IPS DF 6.9 (cell line): ENCODE measurements around the gene ROR1.

Experiments
- DNase-seq: peaks from one replicate; pipeline ENCODE4 v3.0.0-alpha.2; 2013; ENCODE audit warnings: low read depth, low spot score
- H3K27ac ChIP-seq: one replicate; pipeline ENCODE4 v1.5.1; 2013; ENCODE audit warnings: low read length, control low read depth
- H3K27me3 ChIP-seq: 2 replicates; pipeline ENCODE4 v1.6.1; 2013; ENCODE audit warnings: mild to moderate bottlenecking, low read length; ENCODE audit not compliant: control insufficient read depth, insufficient read depth
- H3K36me3 ChIP-seq: 2 replicates; pipeline ENCODE4 v1.6.1; 2013; ENCODE audit warnings: low read length; ENCODE audit not compliant: control insufficient read depth, insufficient read depth
- H3K4me1 ChIP-seq: 2 replicates; pipeline ENCODE4 v1.6.1; 2013; ENCODE audit warnings: low read length; ENCODE audit not compliant: control insufficient read depth, insufficient read depth
- H3K4me3 ChIP-seq: 2 replicates; pipeline ENCODE4 v1.5.1; 2013; ENCODE audit warnings: mild to moderate bottlenecking, low read length
- H3K9me3 ChIP-seq: 2 replicates; pipeline ENCODE4 v1.6.1; 2013; ENCODE audit warnings: low read length, inconsistent platforms; ENCODE audit not compliant: control insufficient read depth, insufficient read depth
- WGBS: extraction: QIAGEN DNeasy Blood & Tissue Kit; methylation state at CpG from one replicate; pipeline ENCODE4 v1.1.7; 2013; ENCODE audit warnings: mixed read lengths, missing lambda C conversion rate; ENCODE audit not compliant: insufficient read length, insufficient coverage; 5-methylcytosine and 5-hydroxymethylcytosine counted together

ROR1 gene

GRCh38 chr1:63833363-63834119 is 59.7 kb downstream of the ROR1 start:
- H3K36me3 ChIP-seq = no peaks in the 10 kb centered on the region
- H3K4me3 ChIP-seq = no peak overlapping the region
- H3K27ac ChIP-seq = no peak overlapping the region
- no peak for DNase-seq
- H3K9me3 ChIP-seq = no peaks in the 10 kb centered on the region
- H3K4me1 ChIP-seq = peaks cover 14% of the 10 kb centered on the region
- H3K27me3 ChIP-seq = no peaks in the 10 kb centered on the region
- WGBS = no CpG with 5 or more reads among the region's 7 CpGs

- no peak overlapping the region for H3K4me3 ChIP-seq
- no peak for DNase-seq
- WGBS = no CpG with 5 or more reads among the region's 1 CpG
- H3K4me1 ChIP-seq = peaks cover 14% of the 10 kb centered on the region
- H3K36me3 ChIP-seq = no peaks in the 10 kb centered on the region
- no peak overlapping the region for H3K27ac ChIP-seq
- H3K9me3 ChIP-seq = no peaks in the 10 kb centered on the region
- H3K27me3 ChIP-seq = no peaks in the 10 kb centered on the region
These were observed 61.3 kb downstream of the ROR1 start for GRCh38 chr1:63835128-63835527.

DNA sequence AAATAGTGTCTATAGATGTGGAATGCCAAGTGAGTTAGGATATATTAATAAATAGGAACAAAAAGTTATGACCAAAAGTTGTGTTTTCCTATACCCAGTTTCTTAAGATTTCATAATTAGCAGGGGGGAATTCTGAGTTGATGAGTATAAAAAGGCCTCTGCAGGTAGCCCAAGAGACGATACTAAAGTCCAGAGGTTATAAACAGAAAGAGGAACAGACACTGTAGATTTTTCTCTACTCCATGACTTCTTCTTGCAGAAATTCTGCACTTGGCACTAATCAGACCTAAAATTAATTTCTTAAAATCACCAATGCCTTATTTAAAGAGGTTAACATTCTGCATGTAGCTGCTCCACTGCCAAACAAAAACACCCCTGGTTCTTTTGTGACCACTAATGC is 62.6 kb downstream of the ROR1 start:
- WGBS = no CpG with 5 or more reads among the region's 1 CpG
- Histone ChIP-seq H3K4me1 (peaks cover 11% of the 10 kb centered on the region), H3K36me3 (no peaks in the 10 kb centered on the region), H3K27ac (no peak overlapping the region), H3K9me3 (no peaks in the 10 kb centered on the region), H3K4me3 (no peak overlapping the region), H3K27me3 (no peaks in the 10 kb centered on the region)
- DNase-seq = no peak

DNA sequence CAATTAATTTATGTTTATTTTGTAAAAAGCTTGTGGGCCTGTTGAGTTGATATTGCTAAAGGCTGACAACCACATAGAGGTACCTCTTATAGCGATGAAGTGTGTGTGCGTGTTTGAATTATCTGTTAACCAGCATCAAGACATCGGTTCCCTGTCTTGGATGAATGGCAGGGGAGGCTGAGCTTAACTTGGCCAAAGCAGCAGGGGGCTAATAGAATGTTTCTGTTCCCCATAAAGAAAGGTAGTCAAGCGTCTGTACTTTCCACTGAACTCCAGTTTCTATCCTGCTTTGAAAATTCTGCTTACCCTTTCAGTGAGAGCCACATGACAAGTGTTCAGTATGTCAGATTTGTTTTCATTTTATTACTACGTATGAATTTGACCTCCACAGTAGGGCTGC is 63.0 kb downstream of the ROR1 start:
- no CpG with 5 or more reads among the region's 5 CpGs for WGBS

DNA sequence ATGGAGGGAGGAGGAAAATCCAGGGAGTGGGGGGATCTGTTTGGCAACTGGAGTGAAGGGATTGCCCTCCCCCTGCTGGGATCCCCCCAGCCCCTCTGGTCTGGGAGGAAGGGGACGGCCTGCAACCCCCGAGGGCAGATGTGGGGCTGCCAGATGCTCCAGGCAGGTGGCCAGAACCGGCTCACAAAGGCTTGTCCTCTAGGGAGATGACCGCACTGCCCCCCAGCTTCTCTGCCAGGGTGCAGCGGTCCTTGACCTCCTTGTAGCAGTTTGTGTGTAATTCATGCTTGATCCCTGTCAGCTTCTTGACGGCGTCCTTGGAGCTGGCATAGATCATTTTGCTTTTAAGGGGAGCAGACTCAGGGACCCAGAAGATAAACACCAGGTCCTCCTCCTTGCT is 69.2 kb downstream of the ROR1 start:
- Histone ChIP-seq H3K27ac (no peak overlapping the region), H3K4me3 (no peak overlapping the region), H3K36me3 (no peaks in the 10 kb centered on the region), H3K27me3 (no peaks in the 10 kb centered on the region), H3K4me1 (peaks cover 9% of the 10 kb centered on the region), H3K9me3 (no peaks in the 10 kb centered on the region)
- no peak for DNase-seq
- WGBS = no CpG with 5 or more reads among the region's 7 CpGs

More for the DNA sequence above, 63.0 kb downstream of the ROR1 start:
- Histone ChIP-seq H3K27ac (no peak overlapping the region), H3K4me3 (no peak overlapping the region), H3K27me3 (no peaks in the 10 kb centered on the region), H3K4me1 (peaks cover 10% of the 10 kb centered on the region), H3K36me3 (no peaks in the 10 kb centered on the region), H3K9me3 (no peaks in the 10 kb centered on the region)
- no peak for DNase-seq

DNA sequence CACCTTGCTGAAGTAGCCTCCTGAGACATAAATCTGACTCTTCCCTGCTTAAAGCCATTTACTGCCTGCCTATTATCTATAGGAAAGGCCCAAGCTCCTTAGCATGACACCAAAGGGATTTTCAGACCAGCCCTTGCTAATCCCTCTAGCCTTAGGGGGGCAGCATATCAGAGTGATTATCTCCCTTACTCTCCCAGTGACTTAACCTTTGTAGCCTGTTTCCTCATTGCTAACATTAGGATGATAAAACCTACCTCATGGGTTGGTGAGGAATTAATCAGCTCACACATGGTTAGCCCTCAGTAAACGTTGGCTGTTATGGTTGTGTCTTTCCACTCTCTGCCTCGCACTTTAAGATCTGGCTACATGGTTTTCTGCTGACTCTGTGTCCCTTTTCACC is 70.1 kb downstream of the ROR1 start:
- no peaks in the 10 kb centered on the region for H3K27me3 ChIP-seq
- no peaks in the 10 kb centered on the region for H3K9me3 ChIP-seq
- no peak overlapping the region for H3K4me3 ChIP-seq
- whole genome bisulfite sequencing = no CpG with 5 or more reads among the region's 2 CpGs
- H3K36me3 ChIP-seq = no peaks in the 10 kb centered on the region
- H3K4me1 ChIP-seq = peaks cover 9% of the 10 kb centered on the region
- DNase-seq = no peak
- H3K27ac ChIP-seq = no peak overlapping the region

- Histone ChIP-seq H3K9me3 (no peaks in the 10 kb centered on the region), H3K27me3 (no peaks in the 10 kb centered on the region), H3K4me1 (peaks cover 9% of the 10 kb centered on the region), H3K27ac (no peak overlapping the region), H3K4me3 (no peak overlapping the region), H3K36me3 (no peaks in the 10 kb centered on the region)
- DNase-seq = no peak
- WGBS = no CpG with 5 or more reads among the region's 1 CpG
These were observed 71.5 kb downstream of the ROR1 start for GRCh38 chr1:63845346-63845745.

DNA sequence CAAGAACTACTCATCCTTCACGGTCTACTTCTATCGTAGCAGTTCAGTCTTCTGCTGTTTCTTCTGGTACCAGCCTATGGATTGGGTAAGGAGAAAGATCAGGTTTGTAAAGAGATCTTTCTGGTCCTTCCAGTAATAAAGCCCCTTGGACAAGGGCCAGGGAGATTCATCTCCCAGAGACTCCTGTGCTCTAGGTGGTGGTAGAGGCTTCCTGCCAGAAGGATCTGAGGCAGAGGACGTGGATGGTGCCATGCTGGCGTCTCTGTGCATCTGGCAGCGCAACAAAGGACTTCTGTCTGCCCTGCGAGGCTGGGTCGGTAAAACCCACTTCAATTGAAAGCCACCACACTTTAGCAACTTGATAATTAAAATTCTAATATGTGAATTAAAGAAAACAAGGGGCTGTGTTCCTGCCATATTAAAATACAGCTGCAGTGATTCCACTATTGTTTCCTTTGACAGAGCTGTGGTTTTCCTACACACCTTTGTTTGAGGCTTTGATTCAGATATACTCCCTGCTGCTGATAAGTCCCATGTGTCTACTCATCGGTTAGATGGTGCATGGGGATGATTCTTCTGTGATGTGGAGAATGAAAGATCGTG is 73.6 kb downstream of the ROR1 start:
- DNase-seq = no peak
- Histone ChIP-seq H3K36me3 (no peaks in the 10 kb centered on the region), H3K9me3 (no peaks in the 10 kb centered on the region), H3K4me3 (no peak overlapping the region), H3K27me3 (no peaks in the 10 kb centered on the region), H3K27ac (no peak overlapping the region), H3K4me1 (peaks cover 8% of the 10 kb centered on the region)
- WGBS = no CpG with 5 or more reads among the region's 9 CpGs

GRCh38 chr1:63848733-63849132 is 74.9 kb downstream of the ROR1 start:
- Histone ChIP-seq H3K4me1 (peaks cover 3% of the 10 kb centered on the region; the same call in 1 of the 2 replicates), H3K27ac (no peak overlapping the region), H3K9me3 (no peaks in the 10 kb centered on the region), H3K4me3 (no peak overlapping the region), H3K27me3 (no peaks in the 10 kb centered on the region), H3K36me3 (no peaks in the 10 kb centered on the region)
- no CpG with 5 or more reads among the region's 4 CpGs for WGBS
- DNase-seq = no peak

DNA sequence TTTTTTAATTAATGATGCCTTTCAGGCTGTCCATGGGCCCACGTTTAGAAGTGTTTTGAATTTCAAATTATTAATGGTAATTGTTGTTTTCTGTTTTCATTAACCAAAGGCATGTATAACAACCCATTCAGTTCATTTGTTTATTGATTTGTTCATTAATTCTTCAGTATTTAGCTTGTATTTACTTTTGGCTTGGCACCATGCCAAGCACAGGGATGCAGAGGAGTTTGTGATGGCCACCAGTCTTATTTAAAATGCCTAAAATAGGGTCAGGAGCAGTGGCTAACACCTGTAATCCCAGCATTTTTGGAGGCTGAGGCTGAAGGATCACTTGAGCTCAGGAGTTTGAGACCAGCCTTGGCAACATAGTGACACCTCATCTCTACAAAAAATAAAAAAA is 75.3 kb downstream of the ROR1 start:
- no peaks in the 10 kb centered on the region for H3K9me3 ChIP-seq
- no peak for DNase-seq
- H3K4me1 ChIP-seq = peaks cover 3% of the 10 kb centered on the region; the same call in 1 of the 2 replicates
- H3K4me3 ChIP-seq = no peak overlapping the region
- H3K36me3 ChIP-seq = no peaks in the 10 kb centered on the region
- H3K27ac ChIP-seq = no peak overlapping the region
- WGBS = no CpG with 5 or more reads among the region's 1 CpG
- H3K27me3 ChIP-seq = no peaks in the 10 kb centered on the region

DNA sequence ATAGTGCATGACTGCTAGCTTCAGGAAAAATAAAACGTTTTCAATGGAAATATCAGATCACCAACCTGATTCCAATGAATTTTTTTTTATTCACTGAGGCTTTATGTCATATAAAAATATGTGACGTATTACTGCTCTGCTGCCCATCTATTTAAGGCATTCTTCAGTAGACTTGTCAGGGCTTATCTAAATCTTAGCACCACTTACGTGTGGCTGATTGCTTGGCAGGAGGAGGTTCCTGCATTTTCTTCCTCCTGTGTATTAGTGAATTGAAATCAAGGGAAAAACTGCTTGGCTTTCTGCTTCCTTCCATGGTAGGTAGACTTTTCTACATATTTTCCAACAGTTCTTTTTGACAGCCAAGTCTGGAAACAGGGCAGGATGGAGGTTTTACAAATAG is 80.3 kb downstream of the ROR1 start:
- Histone ChIP-seq H3K36me3 (no peaks in the 10 kb centered on the region), H3K27ac (no peak overlapping the region), H3K27me3 (no peaks in the 10 kb centered on the region), H3K4me3 (no peak overlapping the region), H3K4me1 (peaks cover 2% of the 10 kb centered on the region; the same call in 1 of the 2 replicates), H3K9me3 (no peaks in the 10 kb centered on the region)
- no peak for DNase-seq
- WGBS = no CpG with 5 or more reads among the region's 3 CpGs
